Hepatocyte (in vitro differentiated cells): ENCODE data around the gene ADAMTS3. TPM values are rescaled to one million over a fixed set of nuclear protein-coding genes. Genes with fewer than 3 reads are reported as not detected.

Experiments
- DNase-seq: peaks from one replicate; pipeline ENCODE4 v3.0.0-alpha.2; 2016; ENCODE audit warnings: low spot score
- H2AFZ ChIP-seq: fragments of 200-600 bp; sonication (generic); 2 replicates; pipeline ENCODE4 v1.6.0; 2016; ENCODE audit warnings: antibody characterized with exemption, mild to moderate bottlenecking
- H3K27ac ChIP-seq: fragments of 200-600 bp; sonication (generic); 2 replicates; pipeline ENCODE4 v1.5.1; 2016; ENCODE audit warnings: mild to moderate bottlenecking
- H3K27me3 ChIP-seq: fragments of 200-600 bp; sonication (generic); 2 replicates; pipeline ENCODE4 v1.6.1; 2016
- H3K36me3 ChIP-seq: fragments of 200-600 bp; sonication (generic); replicated peaks from 2 replicates; pipeline ENCODE4 v1.5.1; 2016; ENCODE audit warnings: low read depth; ENCODE audit not compliant: insufficient read depth
- H3K4me1 ChIP-seq: fragments of 200-600 bp; sonication (generic); 2 replicates; pipeline ENCODE4 v1.5.1; 2016; ENCODE audit warnings: mild to moderate bottlenecking, moderate library complexity; ENCODE audit not compliant: insufficient read depth
- H3K4me2 ChIP-seq: fragments of 200-600 bp; sonication (generic); 2 replicates; pipeline ENCODE4 v1.6.0; 2016
- H3K4me3 ChIP-seq: fragments of 200-600 bp; sonication (generic); 2 replicates; pipeline ENCODE4 v1.5.1; 2016; ENCODE audit warnings: mild to moderate bottlenecking
- H3K79me2 ChIP-seq: fragments of 200-600 bp; sonication (generic); 2 replicates; pipeline ENCODE4 v1.6.0; 2017; ENCODE audit warnings: mild to moderate bottlenecking
- H3K9me2 ChIP-seq: fragments of 200-600 bp; sonication (generic); replicated peaks from 2 replicates; pipeline ENCODE4 v1.6.0; 2017; ENCODE audit warnings: mild to moderate bottlenecking; ENCODE audit not compliant: insufficient read depth
- H3K9me3 ChIP-seq: fragments of 200-600 bp; sonication (generic); 2 replicates; pipeline ENCODE4 v1.5.1; 2016; ENCODE audit warnings: low read depth, mild to moderate bottlenecking
- H4K20me1 ChIP-seq: fragments of 200-600 bp; sonication (generic); 2 replicates; pipeline ENCODE4 v1.6.0; 2016; ENCODE audit warnings: mild to moderate bottlenecking; ENCODE audit not compliant: insufficient read depth, poor library complexity, severe bottlenecking
- CTCF ChIP-seq: fragments of 200-600 bp; sonication (generic); IDR thresholded peaks from 2 replicates; pipeline ENCODE4 v1.5.1; 2016; ENCODE audit warnings: antibody characterized with exemption, mild to moderate bottlenecking; ENCODE audit not compliant: poor library complexity
- EZH2 ChIP-seq: fragments of 200-600 bp; sonication (generic); IDR thresholded peaks from 2 replicates; pipeline ENCODE4 v1.6.1; 2016; ENCODE audit warnings: antibody characterized with exemption, mild to moderate bottlenecking, borderline replicate concordance
- EZH2phosphoT487 ChIP-seq: fragments of 200-600 bp; sonication (generic); IDR thresholded peaks from one replicate; pipeline ENCODE4 v1.6.1; 2018; ENCODE audit warnings: antibody characterized with exemption, mild to moderate bottlenecking, low read depth, moderate library complexity; ENCODE audit not compliant: unreplicated experiment, severe bottlenecking
- WGBS: methylation state at CpG from one replicate; pipeline ENCODE4 v1.1.6; 2016; ENCODE audit warnings: low lambda C conversion rate; ENCODE audit errors: missing lambda C conversion rate; 5-methylcytosine and 5-hydroxymethylcytosine counted together
- polyA plus RNA-seq: library from polyadenylated mRNA; unstranded; fragments of >200 nt; fragmentation: Nextera tagmentation; extraction: Ambion mirVana; gene quantifications from 2 replicates; pipeline ENCODE4 v1.2.1, GENCODE V29; 2016
- total RNA-seq: library from RNA; depleted of rRNA; stranded (reverse); fragments of >200 nt; gene quantifications from 2 replicates; pipeline ENCODE4 v1.2.3, GENCODE V29; 2014

The ADAMTS3 gene
- total and polyA plus RNA-seq, 2 experiments from 2014 or later = 0.59 to 5.8 TPM

GRCh38 chr4:72536443-72536842 lies 32.6 kb downstream of the ADAMTS3 start:
- no peaks in the 10 kb centered on the region for H3K9me3 ChIP-seq
- TF ChIP-seq EZH2phosphoT487 (no peak), CTCF (no peak), EZH2 (no peak)
- no peaks in the 10 kb centered on the region for H4K20me1 ChIP-seq
- 95% methylated on average over 1 of the region's 1 CpG for WGBS
- H3K79me2 ChIP-seq = no peaks in the 10 kb centered on the region
- no peaks in the 10 kb centered on the region for H3K4me1 ChIP-seq
- no peaks in the 10 kb centered on the region for H3K27me3 ChIP-seq
- no peak overlapping the region for H2AFZ ChIP-seq
- no peak overlapping the region for H3K4me3 ChIP-seq
- no peaks in the 10 kb centered on the region for H3K36me3 ChIP-seq
- DNase-seq = no peak
- no peaks in the 10 kb centered on the region for H3K9me2 ChIP-seq
- no peak overlapping the region for H3K4me2 ChIP-seq
- H3K27ac ChIP-seq = no peak overlapping the region

- no peaks in the 10 kb centered on the region for H3K9me3 ChIP-seq
- H3K27ac ChIP-seq = no peak overlapping the region
- H3K4me3 ChIP-seq = no peak overlapping the region
- no peaks in the 10 kb centered on the region for H4K20me1 ChIP-seq
- no peak for DNase-seq
- H3K79me2 ChIP-seq = no peaks in the 10 kb centered on the region
- WGBS = 84% methylated on average over 1 of the region's 1 CpG
- H3K27me3 ChIP-seq = no peaks in the 10 kb centered on the region
- no peaks in the 10 kb centered on the region for H3K36me3 ChIP-seq
- H3K4me1 ChIP-seq = no peaks in the 10 kb centered on the region
- no peak overlapping the region for H2AFZ ChIP-seq
- H3K4me2 ChIP-seq = no peak overlapping the region
- no peak for TF ChIP-seq EZH2phosphoT487
- TF ChIP-seq CTCF = no peak
- TF ChIP-seq EZH2 = no peak
- no peaks in the 10 kb centered on the region for H3K9me2 ChIP-seq
Measured at GRCh38 chr4:72531768-72532290, 37.2 kb downstream of the ADAMTS3 start.

- H3K79me2 ChIP-seq = no peaks in the 10 kb centered on the region
- no peak for DNase-seq
- H2AFZ ChIP-seq = no peak overlapping the region
- TF ChIP-seq EZH2phosphoT487 (no peak), CTCF (no peak), EZH2 (no peak)
- WGBS = 94% methylated on average over 3 of the region's 3 CpGs
- no peak overlapping the region for H3K27ac ChIP-seq
- no peaks in the 10 kb centered on the region for H3K27me3 ChIP-seq
- H3K9me3 ChIP-seq = no peaks in the 10 kb centered on the region
- no peaks in the 10 kb centered on the region for H3K9me2 ChIP-seq
- H3K4me2 ChIP-seq = no peak overlapping the region
- no peaks in the 10 kb centered on the region for H3K36me3 ChIP-seq
- no peaks in the 10 kb centered on the region for H4K20me1 ChIP-seq
- H3K4me1 ChIP-seq = peaks cover under 1% of the 10 kb centered on the region
- H3K4me3 ChIP-seq = no peak overlapping the region
Measured at GRCh38 chr4:72531322-72531721, 37.7 kb downstream of the ADAMTS3 start.
